Measurements from ENCODE around the gene DUOXA1. TPM values are rescaled to one million over a fixed set of nuclear protein-coding genes. Genes with fewer than 3 reads are reported as not detected.

The DUOXA1 gene
- total RNA-seq, 6 experiments from 2014 or later = 0.09 to 0.31 (median 0.16) TPM; not detected in 3

- H3K36me3 Mint-ChIP-seq (ENCODE audit: low read depth) = no peaks in the 10 kb centered on the region
- no peaks in the 10 kb centered on the region for H3K9me3 Mint-ChIP-seq
- DNase-seq = no peak
- H3K27me3 Mint-ChIP-seq (ENCODE audit: insufficient read depth) = peaks cover 40% of the 10 kb centered on the region
- no peak overlapping the region for H3K27ac Mint-ChIP-seq
- no peak overlapping the region for H3K4me3 Mint-ChIP-seq
- peaks cover 9% of the 10 kb centered on the region for H3K4me1 Mint-ChIP-seq (ENCODE audit: low read depth)
- TF ChIP-seq CTCF (IDR thresholded peaks at IDR 0.05) = no peak
These were observed 34.0 kb downstream of the DUOXA1 start for GRCh38 chr15:45095661-45096060.

- Mint-ChIP-seq H3K36me3 (ENCODE audit: low read depth) (no peaks in the 10 kb centered on the region), H3K27me3 (ENCODE audit: insufficient read depth) (peaks cover 37% of the 10 kb centered on the region), H3K27ac (no peak overlapping the region), H3K9me3 (no peaks in the 10 kb centered on the region), H3K4me3 (no peak overlapping the region), H3K4me1 (ENCODE audit: low read depth) (peaks cover 9% of the 10 kb centered on the region)
- no peak for TF ChIP-seq CTCF (IDR thresholded peaks at IDR 0.05)
- no peak for DNase-seq
These were observed 35.3 kb downstream of the DUOXA1 start for GRCh38 chr15:45094358-45094730.

GRCh38 chr15:45093622-45094357 lies 35.9 kb downstream of the DUOXA1 start:
- peaks cover 43% of the 10 kb centered on the region for H3K27me3 Mint-ChIP-seq (ENCODE audit: insufficient read depth)
- H3K4me3 Mint-ChIP-seq = no peak overlapping the region
- H3K4me1 Mint-ChIP-seq (ENCODE audit: low read depth) = peaks cover 9% of the 10 kb centered on the region
- DNase-seq = no peak
- no peaks in the 10 kb centered on the region for H3K36me3 Mint-ChIP-seq (ENCODE audit: low read depth)
- H3K9me3 Mint-ChIP-seq = no peaks in the 10 kb centered on the region
- no peak overlapping the region for H3K27ac Mint-ChIP-seq
- TF ChIP-seq CTCF (IDR thresholded peaks at IDR 0.05) = no peak

- peaks cover 9% of the 10 kb centered on the region for H3K4me1 Mint-ChIP-seq (ENCODE audit: low read depth)
- H3K9me3 Mint-ChIP-seq = no peaks in the 10 kb centered on the region
- no peak for DNase-seq
- H3K4me3 Mint-ChIP-seq = no peak overlapping the region
- no peaks in the 10 kb centered on the region for H3K36me3 Mint-ChIP-seq (ENCODE audit: low read depth)
- no peak overlapping the region for H3K27ac Mint-ChIP-seq
- H3K27me3 Mint-ChIP-seq (ENCODE audit: insufficient read depth) = peaks cover 41% of the 10 kb centered on the region
- no peak for TF ChIP-seq CTCF (IDR thresholded peaks at IDR 0.05)
These were observed 36.7 kb downstream of the DUOXA1 start for GRCh38 chr15:45093013-45093412.

- no peak for TF ChIP-seq CTCF (IDR thresholded peaks at IDR 0.05)
- H3K9me3 Mint-ChIP-seq = no peaks in the 10 kb centered on the region
- no peak for DNase-seq
- H3K36me3 Mint-ChIP-seq (ENCODE audit: low read depth) = no peaks in the 10 kb centered on the region
- H3K4me1 Mint-ChIP-seq (ENCODE audit: low read depth) = peaks cover 9% of the 10 kb centered on the region
- H3K27ac Mint-ChIP-seq = peak overlapping the region; percentile 53; the same call in 1 of the 2 replicates
- H3K4me3 Mint-ChIP-seq = no peak overlapping the region
- H3K27me3 Mint-ChIP-seq (ENCODE audit: insufficient read depth) = peaks cover 32% of the 10 kb centered on the region
These were observed 38.1 kb downstream of the DUOXA1 start for GRCh38 chr15:45091576-45091975.
